Measurements from ENCODE around the gene ALDH8A1. TPM values are rescaled to one million over a fixed set of nuclear protein-coding genes. Genes with fewer than 3 reads are reported as not detected.
"Not testable (repeated sequence)": the region's sequence is repeated elsewhere in the genome, so short reads cannot be mapped to it uniquely, and the experiment has no call there.

Gene ALDH8A1
- total RNA-seq, 1 experiment from 2014 or later = not detected

- no peak for TF ChIP-seq CTCF (conservative IDR thresholded peaks at IDR 0.05)
- Mint-ChIP-seq H3K4me3 (no peak overlapping the region), H3K4me1 (peaks cover 3% of the 10 kb centered on the region in 2 experiments; a peak in 2 of 4 replicates), H3K36me3 (ENCODE audit: insufficient read depth in 1 of 3, low read depth in 3 of 3) (no peaks in the 10 kb centered on the region; a peak in 3 of 7 replicates), H3K9me3 (peaks cover 0 to 3% of the 10 kb centered on the region in 2 experiments; a peak in 1 of 5 replicates), H3K27ac (no peak overlapping the region; a peak in 2 of 7 replicates), H3K27me3 (ENCODE audit: low read depth) (no peaks in the 10 kb centered on the region)
- H3K23ac ChIP-seq (ENCODE audit: insufficient read length, low read depth, low read length) = no peak overlapping the region
- H2AK5ac ChIP-seq (ENCODE audit: insufficient read length, low read length) = no peak overlapping the region
- no peak overlapping the region for H3K9ac ChIP-seq (ENCODE audit: extremely low read depth, insufficient read length, low read length)
- no peaks in the 10 kb centered on the region for H3K79me1 ChIP-seq (ENCODE audit: insufficient read depth, low read depth, low read length, poor library complexity, severe bottlenecking)
- no peak overlapping the region for H4K91ac ChIP-seq (ENCODE audit: insufficient read length, low read depth, low read length)
- H4K5ac ChIP-seq (ENCODE audit: insufficient read length, low read depth, low read length) = no peak overlapping the region
- H3K14ac ChIP-seq (ENCODE audit: insufficient read depth, low read length) = no peak overlapping the region
- DNase-seq = no peak
- no peak overlapping the region for H3K27ac ChIP-seq (ENCODE audit: insufficient read length, low read depth, low read length)
- no peak overlapping the region for H3K56ac ChIP-seq (ENCODE audit: insufficient read length, low read depth, low read length)
- H3T11ph ChIP-seq (ENCODE audit: low read length) = no peak overlapping the region
- H3K79me2 ChIP-seq (ENCODE audit: insufficient read depth, low read length) = no peaks in the 10 kb centered on the region
- H3K4ac ChIP-seq (ENCODE audit: low read depth, low read length) = no peak overlapping the region
- no peaks in the 10 kb centered on the region for H3K27me3 ChIP-seq (ENCODE audit: insufficient read depth, low read length)
- no peaks in the 10 kb centered on the region for H3K9me3 ChIP-seq (ENCODE audit: control insufficient read depth, low read depth, low read length)
- no peak overlapping the region for H4K8ac ChIP-seq (replicated peaks; ENCODE audit: insufficient read length, low read depth, low read length)
- no peak overlapping the region for H2BK120ac ChIP-seq (ENCODE audit: low read depth, low read length, poor library complexity, severe bottlenecking)
- no peak overlapping the region for H2AFZ ChIP-seq (ENCODE audit: low read length)
- no peak overlapping the region for H2BK20ac ChIP-seq (ENCODE audit: low read depth, low read length, poor library complexity, severe bottlenecking)
- no peaks in the 10 kb centered on the region for H3K23me2 ChIP-seq (ENCODE audit: insufficient read length, low read depth, low read length, poor library complexity, severe bottlenecking)
- H3K18ac ChIP-seq (ENCODE audit: insufficient read length, low read depth, low read length) = no peak overlapping the region
- H2BK12ac ChIP-seq (ENCODE audit: insufficient read length, low read depth, low read length) = no peak overlapping the region
- no peak overlapping the region for H2BK5ac ChIP-seq (ENCODE audit: insufficient read length, low read length)
- no peak overlapping the region for H3K4me2 ChIP-seq (ENCODE audit: insufficient read depth, insufficient read length, low read length)
- no peaks in the 10 kb centered on the region for H4K20me1 ChIP-seq (ENCODE audit: control insufficient read depth, insufficient read depth, insufficient read length)
- no peak overlapping the region for H2BK15ac ChIP-seq (ENCODE audit: low read depth, low read length)
- H3K4me1 ChIP-seq (ENCODE audit: insufficient read depth, low read length) = no peaks in the 10 kb centered on the region
- WGBS (ENCODE audit: extremely low coverage, insufficient read length, low lambda C conversion rate) = no CpG with 5 or more reads among the region's 12 CpGs
These were observed 40.9 kb downstream of the ALDH8A1 start for GRCh38 chr6:134908906-134909516.

- H3K9ac ChIP-seq (ENCODE audit: extremely low read depth, insufficient read length, low read length); H3K23me2 ChIP-seq (ENCODE audit: insufficient read length, low read depth, low read length, poor library complexity, severe bottlenecking); H4K20me1 ChIP-seq (ENCODE audit: control insufficient read depth, insufficient read depth, insufficient read length); H3K27me3 ChIP-seq (ENCODE audit: insufficient read depth, low read length); H3K4me3 Mint-ChIP-seq; H3K4me2 ChIP-seq (ENCODE audit: insufficient read depth, insufficient read length, low read length); H3K79me2 ChIP-seq (ENCODE audit: insufficient read depth, low read length); H3K9me3 ChIP-seq (ENCODE audit: control insufficient read depth, low read depth, low read length); DNase-seq; H2AK5ac ChIP-seq (ENCODE audit: insufficient read length, low read length); H3T11ph ChIP-seq (ENCODE audit: low read length); H3K14ac ChIP-seq (ENCODE audit: insufficient read depth, low read length); H3K18ac ChIP-seq (ENCODE audit: insufficient read length, low read depth, low read length); H2BK15ac ChIP-seq (ENCODE audit: low read depth, low read length); H3K27ac ChIP-seq (ENCODE audit: insufficient read length, low read depth, low read length); H3K23ac ChIP-seq (ENCODE audit: insufficient read length, low read depth, low read length); H2AFZ ChIP-seq (ENCODE audit: low read length); H3K27me3 Mint-ChIP-seq (ENCODE audit: low read depth); H2BK12ac ChIP-seq (ENCODE audit: insufficient read length, low read depth, low read length); H2BK20ac ChIP-seq (ENCODE audit: low read depth, low read length, poor library complexity, severe bottlenecking); H3K56ac ChIP-seq (ENCODE audit: insufficient read length, low read depth, low read length); H3K4me1 ChIP-seq (ENCODE audit: insufficient read depth, low read length); H2BK5ac ChIP-seq (ENCODE audit: insufficient read length, low read length); H3K4ac ChIP-seq (ENCODE audit: low read depth, low read length); H3K36me3 Mint-ChIP-seq (ENCODE audit: insufficient read depth in 1 of 3, low read depth in 3 of 3); H2BK120ac ChIP-seq (ENCODE audit: low read depth, low read length, poor library complexity, severe bottlenecking); H3K9me3 Mint-ChIP-seq; H4K8ac ChIP-seq (replicated peaks; ENCODE audit: insufficient read length, low read depth, low read length); H4K5ac ChIP-seq (ENCODE audit: insufficient read length, low read depth, low read length); H3K4me1 Mint-ChIP-seq; H3K79me1 ChIP-seq (ENCODE audit: insufficient read depth, low read depth, low read length, poor library complexity, severe bottlenecking); H3K27ac Mint-ChIP-seq; H4K91ac ChIP-seq (ENCODE audit: insufficient read length, low read depth, low read length): not testable (repeated sequence)
- WGBS (ENCODE audit: extremely low coverage, insufficient read length, low lambda C conversion rate) = no CpG with 5 or more reads among the region's 42 CpGs
These were observed 45.2 kb downstream of the ALDH8A1 start for GRCh38 chr6:134904731-134905130.
